AG04449 (cell line): Measurements from ENCODE around the gene TP73.
A peak's percentile ranks its signal among the peaks of the same experiment; 100 is the strongest.
"Not testable (repeated sequence)": the region's sequence is repeated elsewhere in the genome, so short reads cannot be mapped to it uniquely, and the experiment has no call there.

Experiments used
- CTCF ChIA-PET: fragments of 350-600 bp; formaldehyde crosslinking; extraction: SDS; loops from one replicate; lab custom pipeline; 2021; ENCODE audit warnings: antibody characterized with exemption; lab: Yijun Ruan, JAX
- POLR2A ChIA-PET: fragments of 400-600, 350-600 bp; formaldehyde crosslinking; extraction: SDS; loops from one replicate; lab custom pipeline; 2020; ENCODE audit warnings: antibody characterized with exemption, inconsistent platforms; lab: Yijun Ruan, JAX
- DNase-seq: peaks from one replicate; pipeline ENCODE4 v3.0.0-alpha.2; 2010; ENCODE audit warnings: low read depth, low spot score
- H3K4me3 ChIP-seq: 2 replicates; pipeline ENCODE4 v1.5.1; 2011; ENCODE audit warnings: low read depth, mild to moderate bottlenecking, control low read depth, low read length
- TF ChIP-seq, protein P1 (sequence below): IDR thresholded peaks from one replicate; pipeline ENCODE4 v1.5.1; 2011; ENCODE audit warnings: mild to moderate bottlenecking, moderate library complexity, low read length, control low read depth, inconsistent platforms; ENCODE audit not compliant: insufficient read depth; ENCODE audit errors: missing control alignments

TP73 gene

DNA sequence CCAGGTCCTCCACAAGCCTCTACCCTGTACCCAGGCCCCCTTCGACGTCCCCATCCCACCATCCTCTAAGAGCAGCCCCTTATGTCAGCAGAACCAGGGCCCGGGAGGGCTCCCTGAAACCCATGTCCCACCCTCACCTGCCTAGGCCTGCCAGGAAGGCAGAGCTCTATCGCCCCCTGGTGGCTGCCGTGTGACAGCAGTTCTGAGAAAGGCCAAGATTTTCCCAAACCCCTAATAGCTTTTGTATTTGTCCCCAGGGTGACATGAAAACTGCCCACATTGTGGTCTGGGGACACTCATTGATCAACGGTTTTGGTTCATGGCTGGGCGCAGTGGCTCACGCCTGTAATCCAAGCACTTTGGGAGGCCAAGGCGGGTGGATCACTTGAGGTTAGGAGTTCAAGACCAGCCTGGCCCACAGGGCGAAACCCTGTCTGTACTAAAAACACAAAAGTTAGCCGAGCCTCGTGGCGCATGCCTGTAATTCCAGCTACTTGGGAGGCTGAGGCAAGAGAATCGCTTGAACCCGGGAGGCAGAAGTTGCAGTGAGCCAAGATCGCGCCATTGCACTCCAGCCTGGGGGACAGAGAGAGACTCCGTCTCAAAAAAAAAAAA lies 72.2 kb downstream of the TP73 start:
- POLR2A ChIA-PET, H3K4me3 ChIP-seq, DNase-seq: not testable (repeated sequence)
- CTCF ChIA-PET = interaction anchor here (0.6 to 1.8 kb wide), 40 partner anchors 9 to 272 kb away, joined by 3 to 23 read pairs (median 4); partner anchors contain the start of gene LRRC47
- TF ChIP-seq, protein P1, sequence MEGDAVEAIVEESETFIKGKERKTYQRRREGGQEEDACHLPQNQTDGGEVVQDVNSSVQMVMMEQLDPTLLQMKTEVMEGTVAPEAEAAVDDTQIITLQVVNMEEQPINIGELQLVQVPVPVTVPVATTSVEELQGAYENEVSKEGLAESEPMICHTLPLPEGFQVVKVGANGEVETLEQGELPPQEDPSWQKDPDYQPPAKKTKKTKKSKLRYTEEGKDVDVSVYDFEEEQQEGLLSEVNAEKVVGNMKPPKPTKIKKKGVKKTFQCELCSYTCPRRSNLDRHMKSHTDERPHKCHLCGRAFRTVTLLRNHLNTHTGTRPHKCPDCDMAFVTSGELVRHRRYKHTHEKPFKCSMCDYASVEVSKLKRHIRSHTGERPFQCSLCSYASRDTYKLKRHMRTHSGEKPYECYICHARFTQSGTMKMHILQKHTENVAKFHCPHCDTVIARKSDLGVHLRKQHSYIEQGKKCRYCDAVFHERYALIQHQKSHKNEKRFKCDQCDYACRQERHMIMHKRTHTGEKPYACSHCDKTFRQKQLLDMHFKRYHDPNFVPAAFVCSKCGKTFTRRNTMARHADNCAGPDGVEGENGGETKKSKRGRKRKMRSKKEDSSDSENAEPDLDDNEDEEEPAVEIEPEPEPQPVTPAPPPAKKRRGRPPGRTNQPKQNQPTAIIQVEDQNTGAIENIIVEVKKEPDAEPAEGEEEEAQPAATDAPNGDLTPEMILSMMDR = peak; percentile 91

GRCh38 chr1:3725366-3725765 lies 73.0 kb downstream of the TP73 start:
- no peak overlapping the region for H3K4me3 ChIP-seq
- CTCF ChIA-PET = interaction anchor here (1.0 to 1.8 kb wide), 14 partner anchors 8 to 273 kb away, joined by 3 to 23 read pairs (median 6); no protein-coding TSS in a partner anchor
- DNase-seq = no peak
- POLR2A ChIA-PET = no interaction called here
- TF ChIP-seq, protein P1 = no peak

DNA sequence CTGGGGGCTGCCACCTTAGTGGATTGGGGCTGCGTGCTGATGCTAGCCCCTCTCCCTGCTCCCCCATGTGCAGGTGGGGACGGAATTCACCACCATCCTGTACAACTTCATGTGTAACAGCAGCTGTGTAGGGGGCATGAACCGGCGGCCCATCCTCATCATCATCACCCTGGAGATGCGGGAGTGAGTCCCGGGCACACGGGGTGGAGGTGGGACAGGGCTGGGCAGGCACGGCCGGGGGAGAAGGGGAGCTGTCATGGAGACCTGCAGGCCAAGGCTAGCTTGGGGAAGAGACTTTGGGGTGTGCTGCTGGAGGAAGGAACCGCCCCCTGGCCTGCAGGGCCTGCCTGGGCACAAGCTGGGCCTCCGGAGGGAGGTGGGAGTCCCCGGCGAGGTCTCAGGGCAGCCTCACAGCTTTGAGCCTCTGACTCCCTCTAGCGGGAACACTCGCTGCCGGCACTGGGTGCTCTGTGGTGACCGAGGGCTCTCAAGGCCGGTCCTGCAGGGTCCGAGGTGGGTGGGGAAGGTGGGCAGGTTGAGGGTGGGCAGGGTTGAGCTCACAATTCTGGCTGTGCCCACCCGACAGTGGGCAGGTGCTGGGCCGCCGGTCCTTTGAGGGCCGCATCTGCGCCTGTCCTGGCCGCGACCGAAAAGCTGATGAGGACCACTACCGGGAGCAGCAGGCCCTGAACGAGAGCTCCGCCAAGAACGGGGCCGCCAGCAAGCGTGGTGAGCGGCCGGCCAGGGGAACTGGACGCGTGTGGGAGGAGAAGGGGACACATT lies 74.9 kb downstream of the TP73 start:
- CTCF ChIA-PET = interaction anchor here (0.7 to 1.7 kb wide), 11 partner anchors 9 to 274 kb away, joined by 3 to 10 read pairs (median 4); partner anchors contain the start of gene CCDC27
- TF ChIP-seq, protein P1 = peak; percentile 56

GRCh38 chr1:3727825-3728776 lies 75.8 kb downstream of the TP73 start:
- ChIA-PET POLR2A (no interaction called here), CTCF (interaction anchor here (0.7 to 1.7 kb wide), 12 partner anchors 8 to 275 kb away, joined by 3 to 10 read pairs (median 4); partner anchors contain the start of gene CCDC27)
- no peak overlapping the region for H3K4me3 ChIP-seq
- TF ChIP-seq, protein P1 = no peak
- DNase-seq = no peak

More for the DNA sequence above, 74.9 kb downstream of the TP73 start:
- no peak for DNase-seq
- no peak overlapping the region for H3K4me3 ChIP-seq
- POLR2A ChIA-PET = no interaction called here

DNA sequence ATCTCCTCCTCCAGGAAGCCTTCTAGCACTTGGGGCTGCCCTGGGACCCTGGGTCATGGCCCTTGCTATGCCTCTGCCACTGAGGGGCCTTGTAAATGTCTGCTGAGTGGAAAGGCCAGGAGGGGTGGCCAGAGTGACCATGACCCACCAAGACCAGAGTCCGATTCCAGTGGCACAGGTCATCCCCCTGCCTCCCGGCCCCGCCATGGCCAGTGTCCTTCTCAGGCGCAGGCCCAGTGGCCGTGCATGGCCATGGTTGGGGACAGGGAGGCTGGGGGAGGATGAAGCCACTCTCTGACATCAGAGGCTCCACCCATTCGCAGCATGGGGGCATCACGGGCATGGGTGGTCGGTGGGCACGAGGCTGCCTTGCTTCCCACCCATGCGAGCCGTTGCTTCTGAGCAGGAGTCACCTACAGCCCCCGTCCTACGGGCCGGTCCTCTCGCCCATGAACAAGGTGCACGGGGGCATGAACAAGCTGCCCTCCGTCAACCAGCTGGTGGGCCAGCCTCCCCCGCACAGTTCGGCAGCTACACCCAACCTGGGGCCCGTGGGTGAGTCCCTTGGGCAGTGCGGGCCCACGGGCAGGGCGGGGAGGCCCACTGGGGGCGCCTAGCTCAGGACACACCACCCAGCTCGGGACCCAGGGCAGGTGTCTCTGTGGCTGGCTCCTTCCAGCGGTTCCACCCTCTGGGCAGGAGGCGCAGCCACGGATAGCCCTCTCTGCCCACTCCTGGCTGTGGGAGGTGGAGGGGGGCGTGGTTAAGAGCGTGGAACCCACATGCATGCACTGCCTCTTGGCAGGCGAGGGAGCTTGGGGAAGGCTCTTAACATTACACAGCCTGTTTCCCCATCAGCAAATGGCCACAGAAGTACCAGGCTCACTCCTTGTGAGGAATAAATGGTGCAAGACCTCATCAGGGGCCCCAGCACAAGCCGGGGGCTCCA lies 77.6 kb downstream of the TP73 start:
- no peak overlapping the region for H3K4me3 ChIP-seq
- CTCF ChIA-PET = no interaction called here
- TF ChIP-seq, protein P1 = no peak
- DNase-seq = no peak
- POLR2A ChIA-PET = no interaction called here
